ENCODE measurements around the gene RPLP2.

RPLP2 gene

GRCh38 chr11:834371-835316 lies 24.9 kb downstream of the RPLP2 start:
- DNase-seq (ENCODE audit: low read depth in 1 of 2, low spot score in 1 of 2) = no peak

GRCh38 chr11:836274-836673 lies 26.5 kb downstream of the RPLP2 start:
- no peak for DNase-seq (ENCODE audit: low read depth in 1 of 2, low spot score in 1 of 2)

GRCh38 chr11:836700-837099 lies 26.9 kb downstream of the RPLP2 start:
- DNase-seq (ENCODE audit: low read depth in 1 of 2, low spot score in 1 of 2) = no peak

GRCh38 chr11:837189-837989 lies 27.6 kb downstream of the RPLP2 start:
- no peak for DNase-seq (ENCODE audit: low read depth in 1 of 2, low spot score in 1 of 2)

GRCh38 chr11:837990-838307 lies 28.2 kb downstream of the RPLP2 start:
- no peak for DNase-seq (ENCODE audit: low read depth in 1 of 2, low spot score in 1 of 2)

- no peak for DNase-seq (ENCODE audit: low read depth in 1 of 2, low spot score in 1 of 2)
These were observed 28.9 kb downstream of the RPLP2 start for GRCh38 chr11:838441-839279.

- no peak for DNase-seq (ENCODE audit: low read depth in 1 of 2, low spot score in 1 of 2)
These were observed 29.5 kb downstream of the RPLP2 start for GRCh38 chr11:839280-839623.

GRCh38 chr11:839875-840617 lies 30.3 kb downstream of the RPLP2 start:
- DNase-seq (ENCODE audit: low read depth in 1 of 2, low spot score in 1 of 2) = no peak

- no peak for DNase-seq (ENCODE audit: low read depth in 1 of 2, low spot score in 1 of 2)
These were observed 32.2 kb downstream of the RPLP2 start for GRCh38 chr11:841981-842369.

- DNase-seq (ENCODE audit: low read depth in 1 of 2, low spot score in 1 of 2) = peak; percentile 77 to 88
These were observed 32.7 kb downstream of the RPLP2 start, which contains the start of the genes POLR2L and TSPAN4 for GRCh38 chr11:842370-843002. TSS of gene POLR2L (minus strand) at chr11:842529. CDS start at chr11:842508, 21 bp downstream. TSS of gene TSPAN4 (plus strand) at chr11:842852. CDS start at chr11:850305, 7,453 bp downstream.

GRCh38 chr11:843086-843734 lies 33.4 kb downstream of the RPLP2 start:
- DNase-seq (ENCODE audit: low read depth in 1 of 2, low spot score in 1 of 2) = no peak

- no peak for DNase-seq (ENCODE audit: low read depth in 1 of 2, low spot score in 1 of 2)
These were observed 34.3 kb downstream of the RPLP2 start for GRCh38 chr11:843818-844692.

GRCh38 chr11:844693-845644 lies 35.2 kb downstream of the RPLP2 start:
- DNase-seq (ENCODE audit: low read depth in 1 of 2, low spot score in 1 of 2) = no peak

- DNase-seq (ENCODE audit: low read depth in 1 of 2, low spot score in 1 of 2) = no peak
These were observed 36.2 kb downstream of the RPLP2 start for GRCh38 chr11:845872-846495.

GRCh38 chr11:846496-847098 lies 36.8 kb downstream of the RPLP2 start:
- no peak for DNase-seq (ENCODE audit: low read depth in 1 of 2, low spot score in 1 of 2)

- no peak for DNase-seq (ENCODE audit: low read depth in 1 of 2, low spot score in 1 of 2)
These were observed 38.1 kb downstream of the RPLP2 start for GRCh38 chr11:847876-848275.

All from stimulated activated CD4-positive, alpha-beta T cell treated with anti-CD3 and anti-CD28 coated beads, Interleukin-15, amount 100 ng/mL, for 1 hour (primary cell).